ENCODE measurements around the gene ZNF557. TPM values are rescaled to one million over a fixed set of nuclear protein-coding genes. Genes with fewer than 3 reads are reported as not detected.

The ZNF557 gene
- total RNA-seq, 1 experiment from 2014 or later, result 3.9 TPM

GRCh38 chr19:7119582-7119981 lies 50.1 kb downstream of the ZNF557 start:
- Histone ChIP-seq H3K4me1 (replicated peaks; ENCODE audit: insufficient read depth) (no peaks in the 10 kb centered on the region), H3K27me3 (ENCODE audit: insufficient read depth, low read depth) (no peaks in the 10 kb centered on the region), H3K36me3 (ENCODE audit: low read depth) (no peaks in the 10 kb centered on the region), H3K27ac (no peak overlapping the region), H3F3A (ENCODE audit: insufficient read depth, low read depth) (no peaks in the 10 kb centered on the region), H3K79me2 (ENCODE audit: low read depth) (no peaks in the 10 kb centered on the region), H4K20me1 (ENCODE audit: insufficient read depth) (no peaks in the 10 kb centered on the region), H2AFZ (no peak overlapping the region), H3K4me3 (no peak overlapping the region), H3K4me2 (no peak overlapping the region), H3K9me3 (ENCODE audit: insufficient read depth, low read depth) (no peaks in the 10 kb centered on the region), H3K9me2 (ENCODE audit: insufficient read depth) (no peaks in the 10 kb centered on the region)
- CTCF ChIA-PET, result no interaction called here
- no peak for DNase-seq
- POLR2A ChIA-PET (ENCODE audit: unreplicated experiment), result no interaction called here
- intact Hi-C loops (cut with micrococcal nuclease; ENCODE audit: unreplicated experiment), result no loop called here
- BruUV-seq (replicated peaks), result no TSS peak
- TF ChIP-seq EZH2 (IDR thresholded peaks at IDR 0.05; ENCODE audit: low read depth) (no peak), CTCF (conservative IDR thresholded peaks at IDR 0.05) (no peak)

- Histone ChIP-seq H3K4me1 (replicated peaks; ENCODE audit: insufficient read depth) (no peaks in the 10 kb centered on the region), H3K27ac (no peak overlapping the region), H3K4me2 (no peak overlapping the region), H3K9me3 (ENCODE audit: insufficient read depth, low read depth) (no peaks in the 10 kb centered on the region), H3K79me2 (ENCODE audit: low read depth) (no peaks in the 10 kb centered on the region), H2AFZ (no peak overlapping the region), H3F3A (ENCODE audit: insufficient read depth, low read depth) (no peaks in the 10 kb centered on the region), H4K20me1 (ENCODE audit: insufficient read depth) (no peaks in the 10 kb centered on the region), H3K9me2 (ENCODE audit: insufficient read depth) (no peaks in the 10 kb centered on the region), H3K4me3 (no peak overlapping the region), H3K36me3 (ENCODE audit: low read depth) (no peaks in the 10 kb centered on the region), H3K27me3 (ENCODE audit: insufficient read depth, low read depth) (no peaks in the 10 kb centered on the region)
- TF ChIP-seq EZH2 (IDR thresholded peaks at IDR 0.05; ENCODE audit: low read depth), result no peak
- intact Hi-C loops (cut with micrococcal nuclease; ENCODE audit: unreplicated experiment), result no loop called here
- no TSS peak for BruUV-seq (replicated peaks)
- ChIA-PET CTCF (no interaction called here), POLR2A (ENCODE audit: unreplicated experiment) (interaction anchor here (0.5 kb wide), 1 partner anchor 774 kb away, joined by 4 read pairs; no protein-coding TSS in a partner anchor)
- DNase-seq, result no peak
Measured at GRCh38 chr19:7120499-7120898, 51.0 kb downstream of the ZNF557 start.

GRCh38 chr19:7122701-7123100 lies 53.2 kb downstream of the ZNF557 start:
- no peak overlapping the region for H3K4me2 ChIP-seq
- no peaks in the 10 kb centered on the region for H3F3A ChIP-seq (ENCODE audit: insufficient read depth, low read depth)
- no peak for DNase-seq
- H3K79me2 ChIP-seq (ENCODE audit: low read depth), result no peaks in the 10 kb centered on the region
- H3K27ac ChIP-seq, result no peak overlapping the region
- no peaks in the 10 kb centered on the region for H4K20me1 ChIP-seq (ENCODE audit: insufficient read depth)
- H3K4me1 ChIP-seq (replicated peaks; ENCODE audit: insufficient read depth), result no peaks in the 10 kb centered on the region
- intact Hi-C loops (cut with micrococcal nuclease; ENCODE audit: unreplicated experiment), result no loop called here
- ChIA-PET CTCF (no interaction called here), POLR2A (ENCODE audit: unreplicated experiment) (no interaction called here)
- no peaks in the 10 kb centered on the region for H3K9me2 ChIP-seq (ENCODE audit: insufficient read depth)
- no peaks in the 10 kb centered on the region for H3K9me3 ChIP-seq (ENCODE audit: insufficient read depth, low read depth)
- H3K4me3 ChIP-seq, result no peak overlapping the region
- BruUV-seq (replicated peaks), result no TSS peak
- no peaks in the 10 kb centered on the region for H3K36me3 ChIP-seq (ENCODE audit: low read depth)
- H2AFZ ChIP-seq, result no peak overlapping the region
- no peak for TF ChIP-seq CTCF (conservative IDR thresholded peaks at IDR 0.05)
- TF ChIP-seq EZH2 (IDR thresholded peaks at IDR 0.05; ENCODE audit: low read depth), result no peak
- H3K27me3 ChIP-seq (ENCODE audit: insufficient read depth, low read depth), result no peaks in the 10 kb centered on the region

GRCh38 chr19:7124782-7125181 lies 55.3 kb downstream of the ZNF557 start:
- DNase-seq, result no peak
- Histone ChIP-seq H3K9me2 (ENCODE audit: insufficient read depth) (no peaks in the 10 kb centered on the region), H3K27me3 (ENCODE audit: insufficient read depth, low read depth) (no peaks in the 10 kb centered on the region), H3K27ac (no peak overlapping the region), H3K4me3 (no peak overlapping the region), H3K9me3 (ENCODE audit: insufficient read depth, low read depth) (no peaks in the 10 kb centered on the region), H3K4me1 (replicated peaks; ENCODE audit: insufficient read depth) (no peaks in the 10 kb centered on the region), H3F3A (ENCODE audit: insufficient read depth, low read depth) (no peaks in the 10 kb centered on the region), H3K79me2 (ENCODE audit: low read depth) (no peaks in the 10 kb centered on the region), H4K20me1 (ENCODE audit: insufficient read depth) (no peaks in the 10 kb centered on the region), H3K4me2 (no peak overlapping the region), H3K36me3 (ENCODE audit: low read depth) (no peaks in the 10 kb centered on the region), H2AFZ (no peak overlapping the region)
- ChIA-PET POLR2A (ENCODE audit: unreplicated experiment) (no interaction called here), CTCF (no interaction called here)
- no TSS peak for BruUV-seq (replicated peaks)
- TF ChIP-seq CTCF (conservative IDR thresholded peaks at IDR 0.05), result no peak
- TF ChIP-seq EZH2 (IDR thresholded peaks at IDR 0.05; ENCODE audit: low read depth), result no peak
- intact Hi-C loops (cut with micrococcal nuclease; ENCODE audit: unreplicated experiment), result no loop called here

Measured in PC-9 (cell line).